ENCODE results near the gene IER3. TPM values are rescaled to one million over a fixed set of nuclear protein-coding genes. Genes with fewer than 3 reads are reported as not detected.
"Not testable (repeated sequence)": the region's sequence is repeated elsewhere in the genome, so short reads cannot be mapped to it uniquely, and the experiment has no call there.

The IER3 gene
- polyA plus RNA-seq, 1 donor, result 15.2 TPM

- no peak for DNase-seq
Measured at GRCh38 chr6:30769853-30770524, 25.6 kb upstream of the IER3 start.

- DNase-seq, result no peak
Measured at GRCh38 chr6:30769088-30769852, 24.9 kb upstream of the IER3 start.

- DNase-seq, result no peak
Measured at GRCh38 chr6:30768634-30769087, 24.3 kb upstream of the IER3 start.

DNA sequence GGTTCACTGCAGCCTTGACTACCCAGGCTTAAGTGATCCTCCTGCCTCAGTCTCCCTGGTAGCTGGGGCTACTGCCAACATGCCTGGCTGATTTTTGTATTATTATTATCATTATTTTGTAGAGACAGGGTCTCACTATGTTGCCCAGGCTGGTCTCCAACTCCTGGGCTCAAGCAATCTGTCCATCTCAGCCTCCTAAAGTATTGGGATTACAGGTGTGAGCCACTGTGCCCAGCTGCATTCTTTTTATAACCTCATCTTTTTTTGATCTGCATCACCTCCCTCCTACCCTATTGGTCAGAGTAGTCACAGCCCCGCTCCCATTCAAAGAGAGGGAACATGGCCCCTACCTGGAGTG, 23.6 kb upstream of the IER3 start:
- DNase-seq, result no peak

DNA sequence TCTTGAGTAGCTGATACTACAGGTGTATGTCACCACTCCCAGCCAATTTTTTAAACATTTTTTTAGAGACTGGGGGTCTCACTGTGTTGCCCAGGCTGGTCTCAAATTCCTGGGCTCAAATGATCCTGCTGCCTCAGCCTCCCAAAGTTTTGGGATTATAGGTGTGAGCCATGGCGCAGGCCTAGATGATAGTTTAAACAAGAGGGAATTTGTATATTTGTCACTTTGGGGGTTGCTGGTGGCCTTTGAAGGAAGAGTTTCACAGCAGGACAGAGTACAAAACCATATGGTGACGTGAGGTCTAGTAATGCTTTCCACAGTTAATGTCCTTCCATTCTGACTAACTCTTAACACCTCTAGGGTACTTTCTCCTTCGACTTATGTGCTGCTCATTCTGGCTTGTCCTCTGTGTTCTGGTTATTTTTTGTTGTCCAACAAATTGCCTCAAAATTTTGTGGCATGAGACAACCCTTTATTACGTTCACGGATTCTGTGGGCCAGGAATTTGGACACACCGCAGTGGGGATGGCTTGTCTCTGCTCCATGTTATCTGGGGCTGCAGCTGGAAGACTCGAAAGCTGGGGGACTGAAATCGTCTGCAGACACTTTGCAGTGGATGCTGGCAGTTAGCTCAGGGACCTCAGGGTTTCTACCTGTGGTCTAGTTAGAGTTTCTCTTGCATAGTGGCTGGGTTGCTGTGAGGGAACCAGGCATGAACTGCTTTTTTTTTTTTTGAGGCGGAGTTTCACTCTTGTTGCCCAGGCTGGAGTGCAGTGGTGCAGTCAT, 23.0 kb upstream of the IER3 start:
- DNase-seq, result no peak

GRCh38 chr6:30766461-30767157, 22.3 kb upstream of the IER3 start:
- DNase-seq, result no peak

DNA sequence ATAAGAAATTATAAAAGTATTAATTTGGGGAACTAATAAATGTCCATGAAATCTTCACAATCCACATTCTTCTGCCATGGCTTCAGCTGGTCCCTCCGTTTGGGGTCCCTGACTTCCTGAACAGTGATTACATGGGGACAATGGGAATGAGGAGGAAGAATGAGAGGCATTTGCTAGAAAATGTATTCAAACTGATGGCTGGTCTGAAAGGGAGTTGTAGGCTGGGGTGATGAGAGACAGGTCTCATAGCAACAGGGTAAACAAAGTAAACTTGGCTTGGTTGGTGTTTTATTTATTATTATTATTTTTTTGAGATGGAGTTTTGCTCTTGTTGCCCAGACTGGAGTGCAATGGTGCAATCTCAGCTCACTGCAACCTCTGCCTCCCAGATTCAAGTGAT, 21.1 kb upstream of the IER3 start:
- not testable (repeated sequence) for DNase-seq

DNA sequence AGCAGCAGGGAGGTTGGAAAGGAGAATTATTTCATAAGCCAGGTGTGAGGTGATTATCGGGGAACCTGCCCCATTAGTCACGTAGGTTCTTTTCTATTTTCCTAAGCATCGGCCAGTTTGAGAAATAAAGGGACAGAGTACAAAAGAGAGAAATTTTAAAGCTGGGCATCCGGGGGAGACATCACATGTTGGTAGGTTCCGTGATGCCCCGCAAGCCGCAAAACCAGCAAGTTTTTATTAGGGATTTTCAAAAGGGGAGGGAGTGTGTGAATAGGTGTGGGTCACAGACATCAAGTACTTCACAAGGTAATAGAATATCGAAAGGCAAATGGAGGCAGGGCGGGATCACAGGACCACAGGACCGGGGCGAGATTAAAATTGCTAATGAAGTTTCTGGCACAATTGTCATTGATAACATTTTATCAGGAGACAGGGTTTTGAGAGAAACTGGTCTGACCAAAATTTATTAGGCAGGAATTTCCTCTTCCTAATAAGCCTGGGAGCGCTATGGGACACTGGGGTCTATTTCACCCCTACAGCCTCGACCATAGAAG, 20.2 kb upstream of the IER3 start:
- not testable (repeated sequence) for DNase-seq

DNA sequence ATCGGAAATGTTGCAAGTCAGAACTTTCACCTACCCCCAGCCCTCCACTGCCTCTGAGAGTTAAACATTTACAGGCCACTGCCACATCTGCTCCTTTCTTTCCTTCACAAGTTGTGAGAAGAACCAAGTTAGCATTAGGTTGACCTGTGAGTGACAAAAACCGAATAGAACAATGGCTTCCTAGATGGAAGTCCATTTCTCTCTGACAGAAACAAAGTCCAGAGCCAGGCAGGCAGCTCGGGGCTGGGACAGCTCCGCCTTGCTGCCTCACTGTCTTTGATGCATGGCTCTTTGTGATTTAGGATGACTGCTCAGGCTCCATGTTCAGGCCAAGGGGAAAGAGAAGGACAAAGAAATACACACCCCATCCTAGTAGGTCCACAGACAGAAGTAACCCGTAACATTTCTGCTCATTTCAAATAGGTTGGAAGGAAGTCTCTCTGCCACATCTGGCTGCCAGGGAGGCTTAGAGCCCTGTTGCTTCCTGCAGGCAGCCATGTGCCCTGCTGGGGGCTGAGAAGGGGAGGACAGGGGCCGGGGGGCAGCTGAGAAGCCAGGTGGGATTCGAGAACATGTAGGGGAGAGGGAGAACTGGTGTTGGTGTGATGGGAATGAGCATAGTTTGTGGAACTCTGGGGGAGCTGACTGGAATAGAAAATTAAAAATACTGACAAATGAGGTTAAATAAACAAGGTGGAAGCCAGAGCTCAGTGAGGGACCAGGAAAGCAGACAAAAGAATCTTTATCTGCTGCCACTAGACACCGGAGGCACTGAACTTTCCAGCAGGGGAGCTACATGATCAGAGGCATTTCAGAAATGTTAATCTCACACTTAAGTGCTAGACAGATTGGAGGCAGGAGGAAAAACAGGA, 19.5 kb upstream of the IER3 start:
- no peak for DNase-seq

GRCh38 chr6:30763155-30763617, 18.8 kb upstream of the IER3 start:
- DNase-seq, result no peak

DNA sequence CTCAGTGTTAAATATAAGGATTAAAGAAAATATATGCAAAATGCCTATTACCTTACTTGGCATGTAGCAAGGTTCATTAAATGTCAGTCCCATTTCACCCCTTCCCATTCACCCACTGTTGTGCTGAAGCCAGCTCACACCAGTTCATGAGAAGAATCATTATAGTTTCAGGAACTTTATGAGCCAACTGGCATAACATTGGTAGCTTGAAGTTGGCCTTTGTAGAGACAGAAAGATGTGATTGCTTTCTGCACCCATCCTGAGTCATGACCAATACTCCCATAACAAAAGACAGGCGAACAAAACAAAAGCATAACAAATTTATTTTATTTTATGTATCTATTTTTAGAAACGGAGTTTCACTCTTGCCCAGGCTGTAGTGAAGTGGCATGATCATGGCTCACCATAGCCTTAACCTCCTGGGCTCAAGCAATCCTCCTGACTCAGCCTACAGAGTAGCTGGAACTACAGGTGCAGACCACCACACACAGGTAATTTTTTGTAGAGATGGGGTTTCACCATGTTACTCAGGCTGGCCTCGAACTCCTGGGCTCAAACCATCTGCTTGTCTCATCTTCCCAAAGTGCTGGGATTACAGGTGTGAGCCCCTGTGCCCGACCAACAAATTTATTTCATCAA, 17.6 kb upstream of the IER3 start:
- DNase-seq, result no peak

DNA sequence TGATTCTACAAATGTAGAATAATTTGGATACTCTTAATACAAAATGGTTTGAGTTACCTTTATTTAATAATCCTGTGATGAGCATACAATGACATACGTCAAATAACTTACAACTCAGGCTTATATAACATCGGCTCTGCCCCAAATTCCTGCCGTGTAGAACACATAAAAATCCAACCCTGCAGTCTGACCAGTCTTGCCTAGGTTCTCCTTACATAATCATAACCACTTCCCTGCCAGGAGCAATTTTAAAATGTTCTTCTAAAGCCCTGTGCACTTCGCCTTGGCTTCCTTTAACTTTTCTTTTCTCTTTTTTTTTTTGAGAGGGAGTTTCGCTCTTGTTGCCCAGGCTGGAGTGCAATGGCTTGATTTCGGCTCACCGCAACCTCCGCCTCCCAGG, 16.2 kb upstream of the IER3 start:
- no peak for DNase-seq

GRCh38 chr6:30759575-30760239, 15.4 kb upstream of the IER3 start:
- DNase-seq, result no peak

- no peak for DNase-seq
Measured at GRCh38 chr6:30757261-30757904, 13.0 kb upstream of the IER3 start.

- DNase-seq, result not testable (repeated sequence)
Measured at GRCh38 chr6:30756405-30757003, 12.2 kb upstream of the IER3 start.

DNA sequence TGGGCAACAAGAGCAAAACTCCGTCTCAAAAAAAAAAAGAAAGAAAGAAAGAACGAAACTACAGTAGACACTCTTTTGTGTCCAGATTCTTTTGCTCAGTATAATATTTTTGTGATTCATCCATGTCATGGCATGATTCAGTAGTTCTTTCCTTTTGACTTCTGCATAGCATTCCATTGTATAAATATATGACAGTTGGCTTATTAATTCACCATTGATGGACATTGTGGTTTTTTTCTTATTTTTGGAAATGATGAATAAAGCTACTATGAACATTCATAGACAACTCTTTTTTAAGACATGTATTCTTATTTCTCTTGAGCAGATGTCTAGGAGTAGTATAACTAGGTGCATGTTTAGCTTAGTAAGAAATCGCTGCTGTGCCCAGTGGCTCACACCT, 10.3 kb upstream of the IER3 start:
- DNase-seq, result no peak

DNA sequence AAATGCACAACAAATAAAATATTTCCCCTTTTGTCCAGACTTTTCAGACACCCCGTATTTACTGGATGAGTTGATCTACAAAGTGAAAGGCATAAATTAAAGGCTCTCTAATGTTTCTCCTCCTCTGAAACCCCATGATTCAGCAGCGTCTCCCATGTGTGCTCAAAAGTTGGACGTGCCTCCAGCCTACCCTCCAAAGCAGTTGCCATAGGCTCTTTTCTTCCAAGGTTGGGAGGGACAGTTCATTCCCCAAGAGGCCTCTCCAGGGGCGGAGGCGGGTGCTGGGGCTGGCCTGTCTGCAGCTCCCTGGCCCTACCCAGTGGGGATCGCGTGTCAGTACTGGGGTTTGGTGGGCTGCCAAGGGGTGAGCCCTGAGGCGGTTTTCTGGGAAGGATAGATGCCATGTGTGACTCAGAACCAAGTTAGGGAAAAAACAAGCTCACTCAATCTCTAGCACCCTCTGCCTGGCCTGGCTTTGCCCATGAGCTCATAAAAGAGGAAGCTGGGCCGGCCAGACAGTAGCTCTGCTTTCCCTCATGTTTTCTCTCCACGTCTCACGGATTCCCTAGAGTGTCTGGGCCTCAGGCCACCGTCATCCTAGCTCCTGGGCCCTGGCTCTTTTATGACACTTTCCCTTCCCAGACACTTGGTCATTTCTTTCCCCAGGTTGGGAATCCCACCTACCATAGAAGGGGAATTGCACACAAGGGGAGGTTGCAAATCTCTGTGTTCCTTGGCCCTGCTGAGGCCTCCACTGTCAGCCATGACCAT, 8.0 kb upstream of the IER3 start:
- DNase-seq, result no peak

- DNase-seq, result no peak
Measured at GRCh38 chr6:30750379-30750668, 6.0 kb upstream of the IER3 start.
